Measurements from ENCODE around the gene XKR7.

The XKR7 gene

DNA sequence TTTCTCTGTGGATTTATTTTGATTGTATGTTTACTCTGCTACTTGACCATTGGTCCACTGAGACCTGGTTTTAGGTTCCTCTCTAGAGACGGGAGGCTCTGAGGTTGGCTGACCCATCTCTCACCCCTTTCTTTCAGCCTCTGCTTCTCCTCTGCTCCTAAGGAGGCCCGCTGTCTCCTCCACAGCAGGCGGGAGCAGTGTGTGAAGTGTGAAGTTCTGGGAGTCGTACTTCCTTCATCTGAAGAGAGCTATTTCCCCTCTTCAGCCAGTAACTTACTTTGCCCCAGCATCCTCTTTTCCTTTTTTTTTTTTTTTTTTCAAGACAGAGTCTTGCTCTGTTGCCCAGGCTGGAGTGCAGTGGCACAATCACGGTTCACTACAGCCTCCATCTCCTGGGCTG, 37.2 kb upstream of the XKR7 start:
- intact Hi-C loops (cut with micrococcal nuclease) = no loop called here
- H3K27me3 Mint-ChIP-seq = peaks cover 4% of the 10 kb centered on the region

DNA sequence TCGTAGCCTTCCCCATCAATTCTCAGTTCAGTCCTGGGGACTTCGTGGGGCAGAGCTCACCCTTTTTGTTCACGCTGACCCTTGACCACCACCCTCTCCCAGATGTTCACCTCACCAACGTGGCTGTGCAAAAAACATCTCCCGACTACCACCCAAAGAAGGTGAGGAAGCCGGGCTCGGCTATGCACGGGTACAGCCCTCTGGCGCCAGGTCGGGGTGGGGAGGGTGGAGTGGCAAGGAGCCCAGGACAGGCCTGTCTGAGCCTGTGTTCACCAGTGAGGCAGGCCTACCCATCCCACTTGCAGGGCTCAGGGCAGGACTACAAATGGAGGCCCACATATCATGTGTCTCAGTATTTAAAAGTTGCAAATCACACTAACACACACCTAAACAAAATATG, 34.3 kb upstream of the XKR7 start:
- no peak overlapping the region for H3K27ac Mint-ChIP-seq
- H3K4me1 Mint-ChIP-seq (ENCODE audit: low read depth) = peaks cover 11% of the 10 kb centered on the region
- peaks cover 4% of the 10 kb centered on the region for H3K27me3 Mint-ChIP-seq
- H3K36me3 Mint-ChIP-seq (ENCODE audit: low read depth) = no peaks in the 10 kb centered on the region
- H3K4me3 Mint-ChIP-seq = no peak overlapping the region
- intact Hi-C loops (cut with micrococcal nuclease) = no loop called here
- H3K9me3 Mint-ChIP-seq = no peaks in the 10 kb centered on the region

More for the DNA sequence above, 37.2 kb upstream of the XKR7 start:
- Mint-ChIP-seq H3K9me3 (no peaks in the 10 kb centered on the region), H3K4me1 (ENCODE audit: low read depth) (peaks cover 11% of the 10 kb centered on the region), H3K36me3 (ENCODE audit: low read depth) (no peaks in the 10 kb centered on the region), H3K27ac (peak overlapping the region; percentile 46), H3K4me3 (no peak overlapping the region)

DNA sequence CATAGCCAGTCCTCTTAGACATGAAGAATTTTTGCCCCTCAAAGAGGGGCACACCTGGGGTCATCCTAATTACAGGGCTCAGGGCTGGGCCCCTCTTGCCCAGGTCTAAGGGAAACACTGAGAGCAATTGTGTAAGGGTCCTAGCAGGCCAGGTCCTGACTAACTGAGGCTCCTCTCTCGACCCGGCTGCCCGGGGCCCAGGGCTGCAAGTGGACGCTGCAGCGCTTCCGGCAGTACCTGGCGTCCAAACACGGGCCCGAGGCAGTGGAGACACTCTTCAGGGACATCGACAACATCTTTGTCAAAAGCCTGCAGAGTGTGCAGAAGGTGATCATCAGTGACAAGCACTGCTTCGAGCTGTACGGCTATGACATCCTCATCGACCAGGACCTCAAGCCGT, 33.5 kb upstream of the XKR7 start:
- Mint-ChIP-seq H3K27ac (no peak overlapping the region), H3K9me3 (no peaks in the 10 kb centered on the region), H3K36me3 (ENCODE audit: low read depth) (no peaks in the 10 kb centered on the region), H3K4me1 (ENCODE audit: low read depth) (peaks cover 11% of the 10 kb centered on the region), H3K4me3 (no peak overlapping the region), H3K27me3 (peaks cover 4% of the 10 kb centered on the region)
- intact Hi-C loops (cut with micrococcal nuclease) = no loop called here

DNA sequence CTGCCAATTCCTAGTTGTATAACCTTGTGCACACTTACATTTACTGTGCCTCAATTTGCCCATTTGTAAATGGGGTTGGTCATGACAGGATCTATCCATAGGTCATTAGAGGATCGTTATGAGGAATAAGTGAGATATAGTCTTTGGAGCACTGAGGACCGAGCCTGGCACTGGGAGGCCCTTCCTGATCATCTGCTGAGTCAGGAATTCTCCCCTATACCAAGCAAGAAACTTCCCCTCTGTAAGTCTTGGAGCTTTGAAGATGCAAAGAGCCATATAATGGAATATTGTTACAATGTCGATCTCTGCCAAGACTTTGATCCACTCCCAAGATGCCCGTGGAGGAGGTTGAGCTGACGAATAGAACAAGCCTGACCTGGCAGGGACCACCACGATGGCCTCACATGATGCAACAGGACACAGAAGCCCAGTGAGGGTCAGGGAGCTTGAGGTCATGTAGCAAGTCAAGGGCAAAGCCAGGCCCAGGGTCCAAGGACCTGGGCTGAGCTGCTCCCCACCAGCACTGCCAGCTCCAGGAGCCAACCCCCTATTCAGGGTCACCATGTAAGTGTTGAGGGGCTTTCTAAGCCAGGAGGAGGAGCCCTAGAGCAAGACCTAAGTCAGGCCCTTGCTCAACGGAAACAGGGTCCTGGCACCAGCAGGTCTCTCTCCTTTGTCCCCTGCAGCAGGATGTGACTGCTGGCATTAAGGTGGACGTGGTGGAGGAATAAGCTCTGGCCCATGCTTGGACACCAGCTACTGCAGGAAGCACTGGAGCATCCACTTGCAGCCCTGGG, 32.8 kb upstream of the XKR7 start:
- Mint-ChIP-seq H3K27ac (no peak overlapping the region), H3K4me1 (ENCODE audit: low read depth) (peaks cover 11% of the 10 kb centered on the region), H3K9me3 (no peaks in the 10 kb centered on the region), H3K4me3 (no peak overlapping the region), H3K36me3 (ENCODE audit: low read depth) (no peaks in the 10 kb centered on the region), H3K27me3 (peaks cover 3% of the 10 kb centered on the region)
- intact Hi-C loops (cut with micrococcal nuclease) = no loop called here

DNA sequence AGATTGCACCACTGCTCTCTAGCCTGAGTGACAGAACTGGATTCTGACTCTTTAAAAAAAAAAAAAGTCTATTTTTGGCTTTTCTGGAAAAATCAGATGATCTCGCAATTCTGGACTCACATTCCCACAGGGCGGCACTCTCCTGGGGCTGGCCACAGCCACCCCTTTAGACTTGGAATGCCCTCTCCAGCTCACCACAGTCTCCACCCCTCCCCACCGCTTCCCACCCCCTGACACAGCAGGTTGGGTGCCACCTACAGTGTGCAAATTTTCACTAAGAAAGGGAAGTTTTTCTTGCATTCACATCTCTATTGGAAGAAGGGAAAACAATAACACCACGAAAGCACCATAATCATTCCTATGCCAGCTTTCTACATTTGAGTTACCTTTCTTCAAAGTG, 31.5 kb upstream of the XKR7 start:
- Mint-ChIP-seq H3K9me3 (no peaks in the 10 kb centered on the region), H3K27ac (no peak overlapping the region), H3K36me3 (ENCODE audit: low read depth) (peaks cover under 1% of the 10 kb centered on the region), H3K4me1 (ENCODE audit: low read depth) (peaks cover under 1% of the 10 kb centered on the region), H3K4me3 (no peak overlapping the region), H3K27me3 (peaks cover 3% of the 10 kb centered on the region)
- intact Hi-C loops (cut with micrococcal nuclease) = no loop called here

DNA sequence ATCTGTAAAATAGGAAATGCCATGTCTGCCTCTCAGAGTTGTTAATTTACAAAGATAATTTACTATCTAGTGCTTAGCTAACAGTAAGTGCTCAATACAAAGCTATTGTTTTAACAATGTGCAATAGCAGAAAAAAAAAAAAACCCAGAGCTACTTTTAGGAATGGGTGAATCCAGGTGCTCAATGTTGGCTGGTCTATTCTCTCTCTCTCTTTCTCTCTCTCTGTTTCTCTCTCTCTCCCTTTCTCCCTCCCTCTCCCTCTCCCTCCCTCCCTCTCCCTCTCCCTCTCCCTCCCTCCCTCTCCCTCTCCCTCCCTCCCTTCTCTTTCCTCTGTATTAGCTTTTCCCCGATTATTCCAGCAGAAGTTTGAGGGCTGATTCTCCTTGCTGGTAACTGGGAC, 30.1 kb upstream of the XKR7 start:
- Mint-ChIP-seq H3K4me1 (ENCODE audit: low read depth) (no peaks in the 10 kb centered on the region), H3K36me3 (ENCODE audit: low read depth) (peaks cover 14% of the 10 kb centered on the region), H3K4me3 (no peak overlapping the region), H3K27me3 (no peaks in the 10 kb centered on the region), H3K9me3 (no peaks in the 10 kb centered on the region), H3K27ac (no peak overlapping the region)
- intact Hi-C loops (cut with micrococcal nuclease) = no loop called here

DNA sequence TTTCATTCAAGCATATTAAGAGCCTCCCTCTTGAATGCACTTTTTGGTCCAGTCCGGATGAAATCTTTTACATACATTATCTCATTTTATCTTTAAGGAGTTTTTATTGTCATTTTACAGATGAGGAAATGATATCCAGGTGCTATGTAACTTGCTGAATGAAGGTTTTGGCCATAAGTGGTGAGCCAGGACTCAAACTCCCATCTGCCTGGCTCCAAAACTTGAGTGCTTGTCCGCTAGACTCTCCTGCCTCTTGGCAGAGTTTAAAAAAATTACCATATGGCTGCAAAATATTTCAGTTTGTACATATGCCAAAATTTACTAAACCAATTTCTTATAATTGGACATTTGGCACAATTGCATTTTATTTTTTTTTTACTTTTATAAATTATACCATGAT, 28.3 kb upstream of the XKR7 start:
- H3K27ac Mint-ChIP-seq = no peak overlapping the region
- H3K4me3 Mint-ChIP-seq = no peak overlapping the region
- H3K36me3 Mint-ChIP-seq (ENCODE audit: low read depth) = peaks cover 33% of the 10 kb centered on the region
- no peaks in the 10 kb centered on the region for H3K27me3 Mint-ChIP-seq
- no peaks in the 10 kb centered on the region for H3K4me1 Mint-ChIP-seq (ENCODE audit: low read depth)
- intact Hi-C loops (cut with micrococcal nuclease) = no loop called here
- no peaks in the 10 kb centered on the region for H3K9me3 Mint-ChIP-seq

DNA sequence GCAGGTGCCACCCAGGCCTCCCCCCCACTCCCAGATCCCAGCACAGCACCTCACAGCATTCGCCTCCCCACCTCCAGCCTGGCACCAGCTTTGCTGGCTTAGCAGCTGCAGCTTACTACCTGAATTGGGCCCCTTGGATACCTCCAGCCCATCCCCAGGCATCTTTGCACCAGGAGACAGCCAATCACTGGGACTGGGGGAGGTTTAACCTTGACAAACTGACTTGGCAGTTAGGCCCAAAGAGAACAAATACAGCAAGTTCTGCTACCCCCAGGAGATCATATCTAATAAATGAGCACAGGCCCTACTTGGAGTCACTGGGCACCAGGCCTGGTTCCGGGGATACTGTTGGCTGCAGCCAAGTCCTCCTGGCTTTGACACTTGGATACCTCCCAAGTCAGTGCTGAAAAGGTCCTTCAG, 24.9 kb upstream of the XKR7 start:
- intact Hi-C loops (cut with micrococcal nuclease) = no loop called here
- Mint-ChIP-seq H3K27me3 (no peaks in the 10 kb centered on the region), H3K4me3 (no peak overlapping the region), H3K27ac (no peak overlapping the region), H3K4me1 (ENCODE audit: low read depth) (no peaks in the 10 kb centered on the region), H3K36me3 (ENCODE audit: low read depth) (peaks cover 67% of the 10 kb centered on the region), H3K9me3 (peaks cover under 1% of the 10 kb centered on the region)

DNA sequence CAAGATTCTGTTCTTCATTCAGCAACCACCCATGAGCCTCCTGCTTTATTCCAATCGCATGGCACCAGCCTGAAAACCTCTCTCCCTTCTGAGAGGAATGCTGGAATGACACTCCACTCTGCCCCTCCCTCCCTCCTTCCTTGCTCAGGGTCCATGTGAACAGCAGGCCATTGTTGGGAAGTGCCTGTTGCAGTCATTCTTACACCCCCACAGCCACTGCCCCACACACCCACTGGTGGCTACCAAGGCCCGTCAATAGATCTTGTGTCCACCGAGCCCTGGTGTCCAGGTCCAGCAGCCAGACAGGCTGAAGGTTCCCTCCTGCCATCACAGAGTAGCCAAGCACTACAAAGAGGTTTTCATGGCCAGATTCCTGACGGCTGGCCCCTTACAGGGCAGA, 22.6 kb upstream of the XKR7 start:
- Mint-ChIP-seq H3K4me1 (ENCODE audit: low read depth) (peaks cover 16% of the 10 kb centered on the region), H3K27ac (no peak overlapping the region), H3K9me3 (peaks cover 11% of the 10 kb centered on the region), H3K27me3 (no peaks in the 10 kb centered on the region), H3K36me3 (ENCODE audit: low read depth) (peaks cover 88% of the 10 kb centered on the region), H3K4me3 (no peak overlapping the region)
- intact Hi-C loops (cut with micrococcal nuclease) = no loop called here

DNA sequence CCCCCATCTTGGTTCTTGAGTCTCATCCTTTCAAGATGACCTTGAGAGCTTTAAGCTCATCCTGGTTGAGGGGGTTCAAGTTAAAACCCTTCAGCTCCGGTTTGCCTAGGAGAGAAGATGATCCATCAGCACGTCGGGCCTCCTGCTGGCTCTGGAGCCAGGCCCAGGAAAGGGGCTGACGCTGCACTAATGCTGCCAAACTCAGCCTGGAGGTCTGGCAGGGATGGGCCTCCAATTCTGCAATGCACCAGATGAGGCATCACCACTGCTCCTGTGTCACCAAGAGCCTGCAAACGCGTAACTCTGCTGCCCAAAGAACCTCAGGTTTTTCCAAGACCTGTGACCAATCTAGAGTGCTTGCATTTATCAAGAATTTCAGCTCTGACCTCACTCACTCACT, 22.2 kb upstream of the XKR7 start:
- Mint-ChIP-seq H3K4me1 (ENCODE audit: low read depth) (peaks cover 20% of the 10 kb centered on the region), H3K4me3 (no peak overlapping the region), H3K9me3 (peaks cover 11% of the 10 kb centered on the region), H3K36me3 (ENCODE audit: low read depth) (peaks cover 88% of the 10 kb centered on the region), H3K27ac (no peak overlapping the region), H3K27me3 (no peaks in the 10 kb centered on the region)
- intact Hi-C loops (cut with micrococcal nuclease) = no loop called here

DNA sequence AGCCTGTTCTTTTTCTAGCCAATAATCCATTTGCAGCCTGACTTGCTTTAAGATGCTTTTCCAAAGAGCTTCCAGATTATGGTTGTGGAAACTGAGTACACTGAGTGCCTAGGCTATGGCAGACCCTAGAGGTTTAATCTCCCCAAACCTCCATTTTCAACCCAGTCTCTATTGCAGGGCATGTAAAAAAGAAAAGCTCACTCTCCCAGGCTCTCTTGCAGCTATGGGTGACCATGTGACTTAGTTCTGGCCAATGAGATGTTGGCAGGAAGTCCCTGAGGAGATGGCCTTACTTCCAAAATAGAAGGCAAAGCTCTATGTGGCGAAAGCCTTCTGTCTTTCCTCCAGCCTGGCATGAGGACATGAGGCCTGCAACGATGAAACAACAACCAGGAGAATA, 19.9 kb upstream of the XKR7 start:
- Mint-ChIP-seq H3K4me3 (no peak overlapping the region), H3K9me3 (peaks cover 11% of the 10 kb centered on the region), H3K27ac (no peak overlapping the region), H3K27me3 (peaks cover 2% of the 10 kb centered on the region), H3K4me1 (ENCODE audit: low read depth) (peaks cover 28% of the 10 kb centered on the region), H3K36me3 (ENCODE audit: low read depth) (peaks cover 82% of the 10 kb centered on the region)
- intact Hi-C loops (cut with micrococcal nuclease) = no loop called here

DNA sequence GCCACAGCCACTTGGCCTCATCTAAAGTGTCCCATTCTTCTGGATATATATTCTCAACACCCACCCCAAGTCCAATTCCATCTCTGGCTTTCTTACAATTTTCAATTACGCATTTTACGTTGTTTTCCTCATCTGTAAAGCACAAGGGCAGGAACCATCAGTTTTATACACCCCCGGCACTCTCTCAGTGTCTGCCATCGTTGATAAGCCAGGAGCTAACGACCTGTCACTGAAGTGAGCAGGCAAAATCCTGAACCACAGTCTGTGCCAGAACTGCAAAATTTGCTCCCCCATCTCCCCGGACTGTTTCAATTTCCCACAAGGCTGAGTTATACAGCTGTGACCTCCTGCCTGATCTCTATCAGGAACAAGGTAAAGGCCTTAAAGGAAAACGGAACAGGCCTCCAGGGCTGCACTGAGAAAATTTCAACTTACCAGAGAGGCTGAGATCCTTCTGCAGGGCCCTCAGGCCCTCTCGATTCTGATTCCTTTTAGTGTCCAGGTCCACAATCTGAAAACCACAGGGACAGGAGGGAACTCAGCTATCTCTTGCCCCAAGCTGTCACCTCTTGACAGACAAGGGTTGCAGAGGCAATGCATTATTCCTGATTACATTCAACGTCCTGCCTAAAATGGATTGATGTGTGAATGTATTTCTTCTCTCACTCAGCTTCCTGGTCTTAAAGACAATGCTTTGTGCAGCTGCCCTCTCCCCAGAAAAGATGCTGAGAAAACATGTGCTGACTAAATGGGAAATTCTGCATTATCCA, 17.9 kb upstream of the XKR7 start:
- peaks cover 9% of the 10 kb centered on the region for H3K27me3 Mint-ChIP-seq
- H3K4me3 Mint-ChIP-seq = no peak overlapping the region
- peaks cover 62% of the 10 kb centered on the region for H3K36me3 Mint-ChIP-seq (ENCODE audit: low read depth)
- H3K9me3 Mint-ChIP-seq = peaks cover 11% of the 10 kb centered on the region
- peaks cover 28% of the 10 kb centered on the region for H3K4me1 Mint-ChIP-seq (ENCODE audit: low read depth)
- intact Hi-C loops (cut with micrococcal nuclease) = no loop called here
- no peak overlapping the region for H3K27ac Mint-ChIP-seq

DNA sequence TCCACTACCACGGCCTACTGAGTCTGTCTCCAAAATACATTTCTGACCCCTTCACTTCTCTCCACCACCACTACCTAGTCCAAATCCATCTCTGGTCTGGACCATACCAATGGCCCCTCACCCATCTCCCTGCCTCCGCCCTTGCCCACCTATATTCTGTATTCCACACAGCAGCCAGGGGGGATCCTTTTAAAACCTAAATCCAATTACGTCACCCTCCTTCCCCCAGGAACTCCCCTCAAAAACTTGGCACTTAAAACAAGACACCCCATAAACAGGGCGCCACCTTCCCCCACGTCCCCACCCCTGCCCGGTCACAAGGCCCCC, 16.8 kb upstream of the XKR7 start:
- Mint-ChIP-seq H3K4me3 (peak overlapping the region; percentile 93), H3K4me1 (ENCODE audit: low read depth) (peaks cover 36% of the 10 kb centered on the region), H3K36me3 (ENCODE audit: low read depth) (peaks cover 51% of the 10 kb centered on the region), H3K27me3 (peaks cover 19% of the 10 kb centered on the region), H3K9me3 (peaks cover 11% of the 10 kb centered on the region), H3K27ac (peak overlapping the region; percentile 92)
- intact Hi-C loops (cut with micrococcal nuclease) = no loop called here

DNA sequence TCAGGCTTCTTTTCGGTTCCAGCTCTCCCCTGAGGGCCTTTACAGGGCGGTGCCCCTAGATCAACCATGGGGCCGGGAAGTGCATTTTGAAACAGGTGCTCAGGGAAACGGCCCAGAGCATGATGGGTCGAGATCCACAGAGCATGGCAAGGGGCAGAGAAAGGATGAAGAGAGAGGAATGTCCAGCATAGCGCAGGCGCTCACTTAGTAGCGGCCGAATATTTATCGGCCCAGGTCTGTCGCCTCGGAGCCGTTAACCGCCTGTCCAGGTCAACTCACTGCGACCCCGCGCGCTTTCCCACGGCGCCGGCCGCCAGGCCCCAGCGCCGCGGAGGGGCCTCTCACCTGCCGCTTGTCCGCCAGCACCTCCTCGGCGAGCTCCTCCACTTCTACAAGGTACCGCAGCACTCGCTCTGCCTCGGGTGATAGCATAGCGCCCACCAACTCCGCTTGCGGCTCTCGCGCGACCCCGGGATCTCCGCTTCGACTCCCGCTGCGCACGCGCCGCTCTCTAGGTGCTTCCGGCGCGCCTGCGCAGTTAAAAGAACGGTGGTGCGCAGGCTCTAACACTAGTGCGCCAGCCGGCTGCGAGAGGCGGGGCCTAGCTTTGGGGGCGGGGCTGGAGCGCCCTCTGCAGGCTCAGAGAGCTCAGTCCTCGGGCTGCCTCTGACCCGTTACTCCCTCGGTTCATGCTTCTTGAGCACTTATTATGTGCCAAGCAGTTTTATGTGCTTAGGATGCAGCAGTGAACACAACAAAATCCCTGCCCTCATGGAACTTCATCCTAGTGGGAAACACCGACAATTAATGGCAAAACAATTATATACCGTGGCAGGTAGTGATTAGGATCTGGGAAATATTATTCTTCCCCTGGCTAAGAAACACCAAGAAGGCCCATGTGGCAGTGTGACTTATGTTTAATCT, 16.2 kb upstream of the XKR7 start, which contains the start of gene PDRG1:
Gene PDRG1, minus strand, starts transcription at position 517 of the 924 bp plus-strand sequence. Its CDS starts 85 bp downstream, at position 432.
- Mint-ChIP-seq H3K27ac (peak within 1 kb of the TSS; percentile 92), H3K9me3 (peaks cover 11% of the 10 kb centered on the region), H3K4me1 (ENCODE audit: low read depth) (peaks cover 43% of the 10 kb centered on the region), H3K27me3 (peaks cover 25% of the 10 kb centered on the region), H3K36me3 (ENCODE audit: low read depth) (peaks cover 45% of the 10 kb centered on the region), H3K4me3 (peak within 1 kb of the TSS; percentile 93)
- intact Hi-C loops (cut with micrococcal nuclease) = loop anchor here (1.0 kb wide), 2 partner anchors 17 to 99 kb away; partner anchors contain the start of gene XKR7
